Osteocyte (in vitro differentiated cells): Measurements from ENCODE around the gene LY6G5C. TPM values are rescaled to one million over a fixed set of nuclear protein-coding genes. Genes with fewer than 3 reads are reported as not detected.
"Not testable (repeated sequence)": the region's sequence is repeated elsewhere in the genome, so short reads cannot be mapped to it uniquely, and the experiment has no call there.

ENCODE experiments used
- DNase-seq: peaks from one replicate; pipeline ENCODE4 v3.0.0; 2021; ENCODE audit warnings: mixed read lengths; ENCODE audit not compliant: unreplicated experiment; ENCODE audit errors: extremely low spot score
- H3K27ac Mint-ChIP-seq: one replicate; pipeline ENCODE4 v1.8.0; 2021; ENCODE audit warnings: mild to moderate bottlenecking, mixed read lengths; ENCODE audit not compliant: unreplicated experiment
- H3K27me3 Mint-ChIP-seq: one replicate; pipeline ENCODE4 v1.8.0; 2021; ENCODE audit warnings: mixed read lengths; ENCODE audit not compliant: unreplicated experiment
- H3K36me3 Mint-ChIP-seq: one replicate; pipeline ENCODE4 v1.8.0; 2021; ENCODE audit warnings: mixed read lengths; ENCODE audit not compliant: unreplicated experiment
- H3K4me1 Mint-ChIP-seq: one replicate; pipeline ENCODE4 v1.8.0; 2021; ENCODE audit warnings: mixed read lengths; ENCODE audit not compliant: unreplicated experiment
- H3K4me3 Mint-ChIP-seq: one replicate; pipeline ENCODE4 v1.8.0; 2021; ENCODE audit warnings: mild to moderate bottlenecking, moderate library complexity, mixed read lengths; ENCODE audit not compliant: unreplicated experiment
- H3K9me3 Mint-ChIP-seq: one replicate; pipeline ENCODE4 v1.8.0; 2021; ENCODE audit warnings: mixed read lengths; ENCODE audit not compliant: unreplicated experiment
- CTCF ChIP-seq: fragments of 200-600 bp; sonication (generic); IDR thresholded peaks from 2 replicates; pipeline ENCODE4 v1.5.0; 2021; ENCODE audit warnings: antibody characterized with exemption, mild to moderate bottlenecking, moderate library complexity
- total RNA-seq: library from RNA; stranded (reverse); gene quantifications from 2 replicates; pipeline ENCODE4 v1.2.1, GENCODE V29; 2021

Gene LY6G5C
- total RNA-seq, 1 donor from 2014 or later: 3.9 TPM

- Mint-ChIP-seq H3K27ac (no peak overlapping the region), H3K4me3 (no peak overlapping the region), H3K4me1 (peaks cover 6% of the 10 kb centered on the region), H3K9me3 (no peaks in the 10 kb centered on the region), H3K27me3 (peaks cover 9% of the 10 kb centered on the region), H3K36me3 (no peaks in the 10 kb centered on the region)
- no peak for DNase-seq
- no peak for TF ChIP-seq CTCF
These were observed 32.6 kb upstream of the LY6G5C start for GRCh38 chr6:31713465-31713864.

GRCh38 chr6:31712296-31712695 is 31.4 kb upstream of the LY6G5C start:
- Mint-ChIP-seq H3K27ac (no peak overlapping the region), H3K27me3 (peaks cover 9% of the 10 kb centered on the region), H3K36me3 (no peaks in the 10 kb centered on the region), H3K9me3 (no peaks in the 10 kb centered on the region), H3K4me1 (peaks cover 6% of the 10 kb centered on the region), H3K4me3 (no peak overlapping the region)
- no peak for DNase-seq
- no peak for TF ChIP-seq CTCF

- H3K27ac Mint-ChIP-seq: no peak overlapping the region
- no peaks in the 10 kb centered on the region for H3K9me3 Mint-ChIP-seq
- no peak for DNase-seq
- no peak for TF ChIP-seq CTCF
- H3K4me1 Mint-ChIP-seq: peaks cover 6% of the 10 kb centered on the region
- peaks cover 9% of the 10 kb centered on the region for H3K27me3 Mint-ChIP-seq
- H3K36me3 Mint-ChIP-seq: no peaks in the 10 kb centered on the region
- H3K4me3 Mint-ChIP-seq: no peak overlapping the region
These were observed 30.4 kb upstream of the LY6G5C start for GRCh38 chr6:31711233-31711632.

- TF ChIP-seq CTCF: no peak
- no peak overlapping the region for H3K4me3 Mint-ChIP-seq
- H3K36me3 Mint-ChIP-seq: no peaks in the 10 kb centered on the region
- peaks cover 9% of the 10 kb centered on the region for H3K27me3 Mint-ChIP-seq
- no peak for DNase-seq
- H3K4me1 Mint-ChIP-seq: peaks cover 6% of the 10 kb centered on the region
- no peaks in the 10 kb centered on the region for H3K9me3 Mint-ChIP-seq
- H3K27ac Mint-ChIP-seq: no peak overlapping the region
These were observed 29.8 kb upstream of the LY6G5C start for GRCh38 chr6:31710523-31711219.

- H3K4me1 Mint-ChIP-seq, H3K9me3 Mint-ChIP-seq, H3K27me3 Mint-ChIP-seq, DNase-seq, H3K36me3 Mint-ChIP-seq, H3K4me3 Mint-ChIP-seq, H3K27ac Mint-ChIP-seq: not testable (repeated sequence)
These were observed 28.3 kb upstream of the LY6G5C start for GRCh38 chr6:31709157-31709556.
